Tibial nerve (tissue), 4 donors: ENCODE data around the gene SYT17. TPM values are rescaled to one million over a fixed set of nuclear protein-coding genes. Genes with fewer than 3 reads are reported as not detected.

Experiments used
- DNase-seq, 2 donors: peaks; one replicate each; pipeline ENCODE4 v3.0.0-alpha.2; 2019; ENCODE audit warnings: low spot score in 2 of 2
- H3K27ac ChIP-seq, 4 donors: fragments of 200-600 bp; sonication (generic) in 3 of 4; one replicate each; pipeline ENCODE4 v1.5.1; 2017 to 2019; ENCODE audit warnings: mild to moderate bottlenecking in 1 of 4
- H3K27me3 ChIP-seq, 2 donors: fragments of 200-600 bp; sonication (generic) in 1 of 2; one replicate each; pipeline versions ENCODE4 v1.5.1 to v1.6.0; 2017 to 2019
- H3K36me3 ChIP-seq, 3 donors: fragments of 200-600 bp; sonication (generic); one replicate each; pipeline ENCODE4 v1.5.1; 2018 to 2019
- H3K4me1 ChIP-seq, 4 donors: fragments of 200-600 bp; sonication (generic) in 3 of 4; one replicate each; pipeline ENCODE4 v1.5.1; 2017 to 2019
- H3K4me3 ChIP-seq, 4 donors: fragments of 200-600 bp; sonication (generic) in 3 of 4; one replicate each; pipeline ENCODE4 v1.5.1; 2017 to 2019; ENCODE audit warnings: mild to moderate bottlenecking in 1 of 4, moderate library complexity in 1 of 4
- H3K9me3 ChIP-seq, 4 donors: fragments of 200-600 bp; sonication (generic) in 3 of 4; one replicate each; pipeline ENCODE4 v1.5.1; 2017 to 2019
- CTCF ChIP-seq, 5 experiments: fragments of 200-600 bp in 3 of 5; fragments of 450-650 bp in 2 of 5; sonication (generic) in 3 of 5; IDR thresholded peaks; one replicate each; pipeline ENCODE4 v1.5.1; 2016 to 2019; ENCODE audit warnings: antibody characterized with exemption in 5 of 5, mild to moderate bottlenecking in 3 of 5, moderate library complexity in 2 of 5
- EP300 ChIP-seq, 2 donors: sonication (generic); formaldehyde crosslinking; IDR thresholded peaks; one replicate each; pipeline ENCODE4 v1.6.1; 2017; ENCODE audit warnings: antibody characterized with exemption in 2 of 2, mild to moderate bottlenecking in 1 of 2
- POLR2A ChIP-seq, 2 donors: fragments of 450-650 bp; IDR thresholded peaks; one replicate each; pipeline ENCODE4 v1.6.1; 2017; ENCODE audit warnings: antibody characterized with exemption in 2 of 2, mild to moderate bottlenecking in 2 of 2, moderate library complexity in 2 of 2
- WGBS, 2 donors: methylation state at CpG; one replicate each; pipeline ENCODE4 v1.1.5; 2018; 5-methylcytosine and 5-hydroxymethylcytosine counted together
- total RNA-seq, 4 donors: library from RNA; depleted of rRNA; stranded (reverse); fragments of >200 nt; gene quantifications; one replicate each; pipeline ENCODE4 v1.1.0, GENCODE V29; 2016

The SYT17 gene
- total RNA-seq, 4 donors from 2014 or later, result 8.1 to 33.9 (median 12.7) TPM

GRCh38 chr16:19285431-19285830 is 117.4 kb downstream of the SYT17 start, which contains the start of gene CLEC19A:
Gene CLEC19A, plus strand, starts transcription at chr16:19285731. Its CDS starts 121 bp downstream, at chr16:19285852.
- Histone ChIP-seq H3K36me3 (no peaks in the 10 kb centered on the region), H3K27me3 (no peaks in the 10 kb centered on the region), H3K4me1 (no peaks in the 10 kb centered on the region), H3K9me3 (no peaks in the 10 kb centered on the region), H3K27ac (no peak within 1 kb of the TSS), H3K4me3 (no peak within 1 kb of the TSS)
- WGBS, 2 donors, result 74 to 77% methylated on average over 2 of the region's 2 CpGs
- DNase-seq, result no peak
- TF ChIP-seq EP300 (IDR thresholded peaks at IDR 0.05) (no peak), CTCF (IDR thresholded peaks at IDR 0.05) (no peak), POLR2A (IDR thresholded peaks at IDR 0.05) (no peak)

GRCh38 chr16:19286827-19287226 is 118.8 kb downstream of the SYT17 start:
- WGBS, 2 donors, result 90 to 93% methylated on average over 2 of the region's 2 CpGs
- TF ChIP-seq EP300 (IDR thresholded peaks at IDR 0.05), result no peak
- TF ChIP-seq CTCF (IDR thresholded peaks at IDR 0.05), result no peak
- TF ChIP-seq POLR2A (IDR thresholded peaks at IDR 0.05), result no peak
- Histone ChIP-seq H3K4me3 (no peak overlapping the region), H3K27ac (no peak overlapping the region), H3K9me3 (no peaks in the 10 kb centered on the region), H3K36me3 (no peaks in the 10 kb centered on the region), H3K4me1 (no peaks in the 10 kb centered on the region), H3K27me3 (no peaks in the 10 kb centered on the region)
- DNase-seq, result no peak

GRCh38 chr16:19287241-19287640 is 119.2 kb downstream of the SYT17 start:
- WGBS, 2 donors, result 76 to 80% methylated on average over 4 of the region's 4 CpGs
- H3K4me3 ChIP-seq, result no peak overlapping the region
- no peak for DNase-seq
- H3K4me1 ChIP-seq, result no peaks in the 10 kb centered on the region
- TF ChIP-seq POLR2A (IDR thresholded peaks at IDR 0.05) (no peak), EP300 (IDR thresholded peaks at IDR 0.05) (no peak), CTCF (IDR thresholded peaks at IDR 0.05) (no peak)
- H3K9me3 ChIP-seq, result no peaks in the 10 kb centered on the region
- H3K27me3 ChIP-seq, result no peaks in the 10 kb centered on the region
- H3K27ac ChIP-seq, result no peak overlapping the region
- no peaks in the 10 kb centered on the region for H3K36me3 ChIP-seq

GRCh38 chr16:19288872-19289799 is 121.1 kb downstream of the SYT17 start:
- TF ChIP-seq CTCF (IDR thresholded peaks at IDR 0.05) (no peak), POLR2A (IDR thresholded peaks at IDR 0.05) (no peak), EP300 (IDR thresholded peaks at IDR 0.05) (no peak)
- no peaks in the 10 kb centered on the region for H3K4me1 ChIP-seq
- DNase-seq, result no peak
- H3K36me3 ChIP-seq, result no peaks in the 10 kb centered on the region
- no peaks in the 10 kb centered on the region for H3K9me3 ChIP-seq
- H3K27me3 ChIP-seq, result no peaks in the 10 kb centered on the region
- H3K4me3 ChIP-seq, result no peak overlapping the region
- no peak overlapping the region for H3K27ac ChIP-seq
- WGBS, 2 donors, result 76 to 82% methylated on average over 7 of the region's 7 CpGs

- H3K4me1 ChIP-seq, result no peaks in the 10 kb centered on the region
- H3K4me3 ChIP-seq, result no peak overlapping the region
- 24 to 41% methylated on average over 7 of the region's 7 CpGs for WGBS, 2 donors
- no peaks in the 10 kb centered on the region for H3K36me3 ChIP-seq
- no peak for DNase-seq
- no peak overlapping the region for H3K27ac ChIP-seq
- TF ChIP-seq CTCF (IDR thresholded peaks at IDR 0.05), result no peak
- TF ChIP-seq POLR2A (IDR thresholded peaks at IDR 0.05), result no peak
- TF ChIP-seq EP300 (IDR thresholded peaks at IDR 0.05), result no peak
- no peaks in the 10 kb centered on the region for H3K27me3 ChIP-seq
- no peaks in the 10 kb centered on the region for H3K9me3 ChIP-seq
Measured at GRCh38 chr16:19289811-19290485, 121.9 kb downstream of the SYT17 start.
